Measurements from ENCODE around the gene ERICH6B.

ERICH6B gene

DNA sequence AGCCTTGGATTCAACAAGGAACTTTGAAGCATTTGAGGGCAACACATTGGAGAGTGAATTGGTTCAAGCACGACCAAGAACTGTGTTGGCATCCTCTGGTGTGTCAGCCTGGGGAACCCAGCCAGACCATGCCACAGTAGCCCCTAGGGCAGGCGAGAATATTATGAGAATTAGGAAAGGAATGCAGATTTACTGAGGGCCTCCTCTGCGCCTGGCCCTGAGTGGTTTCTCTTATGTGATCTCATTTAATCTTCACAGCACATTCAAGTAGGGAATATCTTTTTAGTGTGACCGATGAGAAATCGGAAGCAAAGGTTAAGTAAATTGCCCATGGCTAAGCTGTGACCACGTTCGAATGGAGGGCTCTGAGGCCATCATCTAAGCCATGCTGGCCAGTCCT lies 15.3 kb upstream of the ERICH6B start:
- peak; percentile 46 for DNase-seq (ENCODE audit: low read depth)
- no peak overlapping the region for H3K4me3 ChIP-seq (ENCODE audit: low read length)
- TF ChIP-seq, protein P1, sequence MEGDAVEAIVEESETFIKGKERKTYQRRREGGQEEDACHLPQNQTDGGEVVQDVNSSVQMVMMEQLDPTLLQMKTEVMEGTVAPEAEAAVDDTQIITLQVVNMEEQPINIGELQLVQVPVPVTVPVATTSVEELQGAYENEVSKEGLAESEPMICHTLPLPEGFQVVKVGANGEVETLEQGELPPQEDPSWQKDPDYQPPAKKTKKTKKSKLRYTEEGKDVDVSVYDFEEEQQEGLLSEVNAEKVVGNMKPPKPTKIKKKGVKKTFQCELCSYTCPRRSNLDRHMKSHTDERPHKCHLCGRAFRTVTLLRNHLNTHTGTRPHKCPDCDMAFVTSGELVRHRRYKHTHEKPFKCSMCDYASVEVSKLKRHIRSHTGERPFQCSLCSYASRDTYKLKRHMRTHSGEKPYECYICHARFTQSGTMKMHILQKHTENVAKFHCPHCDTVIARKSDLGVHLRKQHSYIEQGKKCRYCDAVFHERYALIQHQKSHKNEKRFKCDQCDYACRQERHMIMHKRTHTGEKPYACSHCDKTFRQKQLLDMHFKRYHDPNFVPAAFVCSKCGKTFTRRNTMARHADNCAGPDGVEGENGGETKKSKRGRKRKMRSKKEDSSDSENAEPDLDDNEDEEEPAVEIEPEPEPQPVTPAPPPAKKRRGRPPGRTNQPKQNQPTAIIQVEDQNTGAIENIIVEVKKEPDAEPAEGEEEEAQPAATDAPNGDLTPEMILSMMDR (IDR thresholded peaks at IDR 0.05; ENCODE audit: insufficient read depth, low read depth, low read length, missing control alignments) = no peak

DNA sequence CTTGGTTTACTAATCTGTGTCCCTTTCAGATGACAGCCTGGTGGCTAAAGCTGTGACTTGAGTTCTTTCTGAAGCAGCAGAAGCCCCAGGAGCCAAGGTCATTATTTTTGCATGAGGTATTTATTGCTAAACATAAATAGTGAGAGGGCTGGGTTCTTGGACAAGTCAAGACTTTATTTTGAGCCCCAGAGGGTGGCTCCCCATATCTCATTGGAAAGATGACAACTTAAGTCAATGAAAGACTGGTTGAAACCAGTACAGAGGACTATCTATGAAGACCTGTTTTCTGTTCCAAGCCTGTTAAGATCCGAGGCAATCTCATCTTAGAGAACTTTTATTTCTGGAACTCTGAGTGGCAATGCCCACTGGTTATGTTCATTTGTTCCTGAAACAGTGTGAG lies 14.4 kb upstream of the ERICH6B start:
- TF ChIP-seq, protein P1 (IDR thresholded peaks at IDR 0.05; ENCODE audit: insufficient read depth, low read depth, low read length, missing control alignments) = no peak
- DNase-seq (ENCODE audit: low read depth) = no peak
- H3K4me3 ChIP-seq (ENCODE audit: low read length) = no peak overlapping the region

- no peak for DNase-seq (ENCODE audit: low read depth)
- TF ChIP-seq, protein P1 (IDR thresholded peaks at IDR 0.05; ENCODE audit: insufficient read depth, low read depth, low read length, missing control alignments) = no peak
- no peak overlapping the region for H3K4me3 ChIP-seq (ENCODE audit: low read length)
These were observed 12.6 kb upstream of the ERICH6B start for GRCh38 chr13:45628094-45628493.

GRCh38 chr13:45627656-45628055 lies 12.1 kb upstream of the ERICH6B start:
- TF ChIP-seq, protein P1 (IDR thresholded peaks at IDR 0.05; ENCODE audit: insufficient read depth, low read depth, low read length, missing control alignments) = no peak
- no peak overlapping the region for H3K4me3 ChIP-seq (ENCODE audit: low read length)
- DNase-seq (ENCODE audit: low read depth) = no peak

DNA sequence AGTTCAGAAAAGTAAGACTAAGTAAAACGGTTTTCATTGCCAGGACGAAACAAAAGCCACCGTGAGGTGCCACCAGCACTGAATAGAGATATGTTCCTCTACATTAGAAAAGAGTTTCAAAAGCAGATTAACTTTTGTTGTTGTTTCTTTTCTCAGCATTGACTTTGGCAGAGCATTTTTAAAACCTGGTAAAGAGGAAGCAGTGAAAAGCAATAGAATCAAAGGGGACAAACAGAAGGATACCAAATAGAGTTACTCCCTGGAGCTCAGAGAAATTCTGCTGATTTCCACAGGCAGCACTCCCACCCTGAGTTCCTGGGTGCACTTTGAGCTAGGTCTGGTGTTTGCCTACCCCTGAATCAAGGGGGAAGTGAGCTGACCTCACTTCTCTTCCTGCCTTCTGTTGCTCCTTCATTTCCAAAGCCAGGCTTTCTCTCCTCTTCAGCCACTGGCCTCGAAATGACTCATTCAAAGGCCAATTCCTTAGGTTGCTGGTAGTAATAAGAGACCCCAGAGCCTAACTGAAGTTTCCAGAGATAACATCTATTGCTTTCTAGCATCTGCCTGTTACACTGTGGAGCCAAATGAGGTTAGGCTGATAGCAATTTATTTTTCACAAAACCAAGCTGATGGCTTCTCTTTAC lies 11.3 kb upstream of the ERICH6B start:
- no peak for DNase-seq (ENCODE audit: low read depth)
- TF ChIP-seq, protein P1 (IDR thresholded peaks at IDR 0.05; ENCODE audit: insufficient read depth, low read depth, low read length, missing control alignments) = no peak
- no peak overlapping the region for H3K4me3 ChIP-seq (ENCODE audit: low read length)

DNA sequence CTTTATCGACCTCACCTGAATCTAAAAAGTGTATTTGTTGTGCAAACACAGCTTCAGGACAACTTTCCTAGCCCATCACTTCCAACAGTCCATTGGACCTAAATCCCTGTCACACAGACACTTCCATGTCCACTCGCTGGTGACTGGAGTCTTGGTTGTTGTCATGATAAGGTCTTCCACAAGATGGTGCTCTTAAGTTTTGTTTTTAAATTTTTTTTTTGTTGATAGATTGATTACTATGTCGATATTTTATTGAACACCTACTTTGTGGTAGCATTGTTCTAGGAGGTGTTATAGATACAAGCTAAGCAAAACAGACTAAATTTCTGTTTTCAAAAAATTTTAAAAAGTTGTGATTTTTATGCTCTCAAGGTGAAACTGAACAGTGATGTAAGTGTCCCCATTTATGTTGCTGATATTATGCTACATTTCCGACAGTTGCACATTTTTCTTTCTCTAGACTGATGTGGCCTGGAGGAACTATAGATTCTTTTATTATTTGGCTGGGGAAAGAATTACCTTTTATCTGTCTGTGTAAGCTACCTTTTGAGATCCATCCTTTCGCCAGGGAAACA lies 8.1 kb upstream of the ERICH6B start:
- DNase-seq (ENCODE audit: low read depth) = peak; percentile 45
- no peak overlapping the region for H3K4me3 ChIP-seq (ENCODE audit: low read length)
- TF ChIP-seq, protein P1 (IDR thresholded peaks at IDR 0.05; ENCODE audit: insufficient read depth, low read depth, low read length, missing control alignments) = peak; percentile 60

DNA sequence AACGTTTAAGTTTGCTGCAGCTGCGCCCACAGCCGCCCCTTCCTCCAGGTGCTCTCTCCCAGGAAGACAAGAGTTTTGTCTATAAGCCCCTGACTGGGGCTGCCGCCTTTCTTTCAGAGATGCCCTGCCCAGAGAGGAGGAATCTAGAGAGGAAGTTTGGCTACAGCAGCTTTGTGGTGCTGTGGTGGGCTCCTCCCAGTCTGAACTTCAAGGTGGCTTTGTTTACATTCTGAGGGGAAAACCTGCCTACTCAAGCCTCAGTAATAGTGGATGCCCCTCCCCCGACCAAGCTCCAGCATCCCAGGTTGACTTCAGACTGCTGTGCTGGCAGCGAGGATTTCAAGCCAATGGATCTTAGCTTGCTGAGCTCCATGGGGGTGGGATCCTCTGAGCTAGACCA lies 6.4 kb upstream of the ERICH6B start:
- TF ChIP-seq, protein P1 (IDR thresholded peaks at IDR 0.05; ENCODE audit: insufficient read depth, low read depth, low read length, missing control alignments) = no peak
- no peak for DNase-seq (ENCODE audit: low read depth)
- H3K4me3 ChIP-seq (ENCODE audit: low read length) = no peak overlapping the region
